GM12865 (cell line): ENCODE results near the gene DHX57.
A peak's percentile ranks its signal among the peaks of the same experiment; 100 is the strongest.

Experiments used
- DNase-seq: peaks from one replicate; pipeline ENCODE4 v3.0.0; 2010; ENCODE audit warnings: low read depth
- H3K4me3 ChIP-seq: 2 replicates; pipeline ENCODE4 v1.5.1; 2011; ENCODE audit warnings: mild to moderate bottlenecking, low read depth, low read length, control low read depth
- CTCF ChIP-seq: IDR thresholded peaks from 2 replicates; pipeline ENCODE4 v1.5.1; 2011; ENCODE audit warnings: low read length, control low read depth, low read depth, inconsistent platforms; ENCODE audit not compliant: insufficient read depth; ENCODE audit errors: missing control alignments

DHX57 gene

GRCh38 chr2:38871432-38871831 is 4.3 kb downstream of the DHX57 start:
- no peak for DNase-seq
- TF ChIP-seq CTCF = no peak
- no peak overlapping the region for H3K4me3 ChIP-seq

DNA sequence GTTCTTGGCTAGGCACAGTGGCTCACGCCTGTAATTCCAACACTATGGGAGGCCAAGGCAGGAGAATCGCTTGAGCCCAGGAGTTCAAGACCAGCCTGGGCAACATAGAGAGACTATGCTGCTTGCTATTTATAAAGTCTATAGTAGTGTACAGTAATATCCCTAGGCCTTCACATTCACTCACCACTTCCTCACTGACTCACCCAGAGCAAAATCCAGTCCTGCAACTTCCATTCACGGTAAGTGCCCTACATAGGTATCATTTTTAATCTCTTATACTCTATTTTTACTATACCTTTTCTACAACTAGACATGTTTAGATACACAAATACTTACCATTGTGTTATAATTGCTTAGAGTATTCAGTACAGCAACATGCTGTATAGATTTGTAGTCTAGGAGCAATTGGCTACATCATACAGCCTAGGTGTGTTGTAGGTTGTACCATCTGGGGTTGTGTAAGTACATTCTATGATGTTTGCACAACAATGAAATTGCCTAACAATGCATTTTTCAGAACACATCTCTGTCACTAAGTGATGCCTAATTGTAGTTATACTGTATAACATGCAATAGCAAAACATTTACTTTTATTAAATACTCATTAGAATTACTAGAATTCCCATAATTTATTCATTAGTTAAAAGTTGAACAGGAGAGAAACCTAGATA is 8.8 kb downstream of the DHX57 start:
- DNase-seq = no peak
- H3K4me3 ChIP-seq = no peak overlapping the region
- TF ChIP-seq CTCF = no peak

- TF ChIP-seq CTCF = no peak
- no peak overlapping the region for H3K4me3 ChIP-seq
- peak; percentile 51 for DNase-seq
Observed at GRCh38 chr2:38863061-38863695, 12.6 kb downstream of the DHX57 start.

- H3K4me3 ChIP-seq = no peak overlapping the region
- DNase-seq = no peak
- TF ChIP-seq CTCF = no peak
Observed at GRCh38 chr2:38862476-38862875, 13.3 kb downstream of the DHX57 start.

DNA sequence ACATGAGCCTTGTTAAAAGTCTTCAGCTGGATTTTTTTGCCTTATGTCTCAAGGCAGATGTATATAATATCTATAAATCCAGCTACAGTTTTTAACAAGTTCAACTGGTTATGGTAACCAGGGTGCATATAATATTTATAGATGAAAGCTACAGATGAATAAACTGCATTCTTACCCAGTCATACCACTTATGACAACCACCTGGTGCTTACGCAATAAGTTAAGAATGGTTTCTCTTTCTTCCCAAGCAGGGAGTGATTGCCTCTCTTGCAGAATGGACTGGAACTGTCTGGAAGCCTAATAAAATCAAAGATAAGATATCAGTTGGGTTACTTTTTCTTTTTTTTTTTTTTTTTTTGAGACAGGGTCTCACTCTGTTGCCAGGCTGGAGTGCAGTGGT is 19.6 kb downstream of the DHX57 start:
- DNase-seq = no peak
- no peak overlapping the region for H3K4me3 ChIP-seq
- no peak for TF ChIP-seq CTCF

- TF ChIP-seq CTCF = no peak
- no peak overlapping the region for H3K4me3 ChIP-seq
- peak; percentile 66 for DNase-seq
Observed at GRCh38 chr2:38850045-38850444, 25.7 kb downstream of the DHX57 start.

- no peak overlapping the region for H3K4me3 ChIP-seq
- no peak for TF ChIP-seq CTCF
- peak; percentile 28 for DNase-seq
Observed at GRCh38 chr2:38836791-38837190, 38.9 kb downstream of the DHX57 start.
